OCI-LY3 (cell line): Measurements from ENCODE around the gene SLC16A5.

Source experiments
- EZH2phosphoT487 ChIP-seq: fragments of 200-600 bp; shearing (Covaris generic); IDR thresholded peaks from 2 replicates; pipeline ENCODE4 v1.6.1; 2018; ENCODE audit warnings: antibody characterized with exemption, mixed run types, low read depth
- TF ChIP-seq, protein P1 (sequence below): fragments of 200-600, 300-600 bp; sonication (generic); IDR thresholded peaks from 2 replicates; pipeline ENCODE4 v1.5.1; 2014; ENCODE audit warnings: antibody characterized with exemption, low read length, low read depth

DNA sequence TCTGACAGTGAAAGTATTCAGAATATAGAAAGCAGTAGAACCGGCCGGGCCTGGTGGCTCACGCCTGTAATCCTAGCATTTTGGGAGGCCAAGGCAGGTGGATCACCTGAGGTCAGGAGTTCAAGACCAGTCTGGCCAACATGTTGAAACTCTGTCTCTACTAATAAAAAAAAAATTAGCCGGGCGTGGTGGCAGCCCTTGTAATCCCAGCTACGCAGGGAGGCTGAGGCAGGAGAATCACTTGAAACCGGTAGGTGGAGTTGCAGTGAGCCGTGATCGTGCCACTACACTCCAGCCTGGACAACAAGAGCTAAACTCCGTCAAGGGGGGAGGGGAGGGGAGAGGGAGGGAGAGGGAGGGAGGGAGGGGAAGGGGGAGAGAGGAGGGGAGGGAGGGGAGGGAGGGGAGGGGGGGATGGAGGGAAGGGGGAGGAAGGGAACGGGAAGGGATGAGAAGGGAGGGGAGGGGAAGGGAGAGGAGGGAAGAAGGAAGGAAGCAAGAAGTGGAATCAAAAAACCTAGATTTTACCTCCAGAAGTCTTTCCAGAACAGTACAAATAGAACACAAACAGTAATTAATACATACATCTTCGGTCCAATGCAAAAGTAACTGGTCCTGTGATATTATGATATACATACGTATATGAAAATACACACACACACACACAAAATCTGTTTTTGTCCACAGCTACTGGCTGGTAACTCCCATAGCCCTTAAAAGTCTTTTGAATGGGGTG lies 54.6 kb downstream of the SLC16A5 start:
- TF ChIP-seq, protein P1, sequence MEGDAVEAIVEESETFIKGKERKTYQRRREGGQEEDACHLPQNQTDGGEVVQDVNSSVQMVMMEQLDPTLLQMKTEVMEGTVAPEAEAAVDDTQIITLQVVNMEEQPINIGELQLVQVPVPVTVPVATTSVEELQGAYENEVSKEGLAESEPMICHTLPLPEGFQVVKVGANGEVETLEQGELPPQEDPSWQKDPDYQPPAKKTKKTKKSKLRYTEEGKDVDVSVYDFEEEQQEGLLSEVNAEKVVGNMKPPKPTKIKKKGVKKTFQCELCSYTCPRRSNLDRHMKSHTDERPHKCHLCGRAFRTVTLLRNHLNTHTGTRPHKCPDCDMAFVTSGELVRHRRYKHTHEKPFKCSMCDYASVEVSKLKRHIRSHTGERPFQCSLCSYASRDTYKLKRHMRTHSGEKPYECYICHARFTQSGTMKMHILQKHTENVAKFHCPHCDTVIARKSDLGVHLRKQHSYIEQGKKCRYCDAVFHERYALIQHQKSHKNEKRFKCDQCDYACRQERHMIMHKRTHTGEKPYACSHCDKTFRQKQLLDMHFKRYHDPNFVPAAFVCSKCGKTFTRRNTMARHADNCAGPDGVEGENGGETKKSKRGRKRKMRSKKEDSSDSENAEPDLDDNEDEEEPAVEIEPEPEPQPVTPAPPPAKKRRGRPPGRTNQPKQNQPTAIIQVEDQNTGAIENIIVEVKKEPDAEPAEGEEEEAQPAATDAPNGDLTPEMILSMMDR = no peak
- TF ChIP-seq EZH2phosphoT487 = no peak
